Liver (tissue), 9 donors: ENCODE measurements around the gene KRTAP3-2. TPM values are rescaled to one million over a fixed set of nuclear protein-coding genes. Genes with fewer than 3 reads are reported as not detected.

Experiments
- DNase-seq: peaks from one replicate; pipeline ENCODE4 v3.0.0-alpha.2; 2017; ENCODE audit warnings: low spot score
- H3K27ac ChIP-seq, 2 donors: one replicate each; pipeline ENCODE4 v1.7.0; 2013; ENCODE audit warnings: inconsistent platforms in 2 of 2, low read length in 2 of 2, control low read depth in 1 of 2, low read depth in 1 of 2, mild to moderate bottlenecking in 1 of 2
- H3K27me3 ChIP-seq, 4 donors: one replicate each; pipeline versions ENCODE4 v1.6.1 to v1.7.0; 2013; ENCODE audit warnings: low read length in 3 of 4, inconsistent platforms in 1 of 4, mild to moderate bottlenecking in 1 of 4, moderate library complexity in 1 of 4; ENCODE audit not compliant: control insufficient read depth in 4 of 4, insufficient read depth in 4 of 4
- H3K36me3 ChIP-seq, 4 donors: one replicate each; pipeline versions ENCODE4 v1.6.1 to v1.7.0; 2013; ENCODE audit warnings: low read length in 3 of 4, mild to moderate bottlenecking in 3 of 4, low read depth in 1 of 4, moderate library complexity in 1 of 4; ENCODE audit not compliant: control insufficient read depth in 4 of 4, insufficient read depth in 3 of 4
- H3K4me1 ChIP-seq, 4 donors: one replicate each; pipeline versions ENCODE4 v1.6.1 to v1.7.0; 2013; ENCODE audit warnings: low read length in 3 of 4, mild to moderate bottlenecking in 3 of 4, moderate library complexity in 1 of 4; ENCODE audit not compliant: control insufficient read depth in 4 of 4, insufficient read depth in 4 of 4
- H3K4me3 ChIP-seq, 3 donors: one replicate each; pipeline versions ENCODE4 v1.6.1 to v1.7.0; 2013; ENCODE audit warnings: low read length in 3 of 3, control low read depth in 1 of 3, low read depth in 1 of 3, mild to moderate bottlenecking in 1 of 3
- H3K9ac ChIP-seq, 2 donors: one replicate each; pipeline ENCODE4 v1.7.0; 2013; ENCODE audit warnings: low read length in 2 of 2, mild to moderate bottlenecking in 2 of 2, moderate library complexity in 2 of 2, control low read depth in 1 of 2, low read depth in 1 of 2
- H3K9me3 ChIP-seq, 4 donors: one replicate each; pipeline versions ENCODE4 v1.6.1 to v1.7.0; 2013; ENCODE audit warnings: low read length in 3 of 4; ENCODE audit not compliant: control insufficient read depth in 4 of 4
- ATF3 ChIP-seq: IDR thresholded peaks from 2 replicates; pipeline ENCODE4 v1.6.1; 2016; ENCODE audit warnings: antibody characterized with exemption
- EGR1 ChIP-seq, 2 donors: IDR thresholded peaks; 2 replicates each; pipeline ENCODE4 v1.6.1; 2016 to 2018; ENCODE audit warnings: antibody characterized with exemption in 2 of 2, low read depth in 2 of 2
- FOXA1 ChIP-seq: IDR thresholded peaks from 2 replicates; pipeline ENCODE4 v1.6.1; 2016; ENCODE audit warnings: antibody characterized with exemption
- FOXA2 ChIP-seq: IDR thresholded peaks from 2 replicates; pipeline ENCODE4 v1.6.1; 2016; ENCODE audit warnings: antibody characterized with exemption
- GABPA ChIP-seq, 2 donors: IDR thresholded peaks in 1 of 2; conservative IDR thresholded peaks in 1 of 2; 2 replicates each; pipeline ENCODE4 v1.6.1; 2016; ENCODE audit warnings: antibody characterized with exemption in 2 of 2, mild to moderate bottlenecking in 1 of 2, moderate library complexity in 1 of 2
- HNF4A ChIP-seq, 2 donors: conservative IDR thresholded peaks; 2 replicates each; pipeline ENCODE4 v1.6.1; 2016; ENCODE audit warnings: antibody characterized with exemption in 2 of 2, mild to moderate bottlenecking in 2 of 2
- HNF4G ChIP-seq: IDR thresholded peaks from 2 replicates; pipeline ENCODE4 v1.6.1; 2016; ENCODE audit warnings: antibody characterized with exemption
- JUND ChIP-seq, 2 donors: IDR thresholded peaks; 2 replicates each; pipeline ENCODE4 v1.6.1; 2016; ENCODE audit warnings: antibody characterized with exemption in 2 of 2
- MAX ChIP-seq: IDR thresholded peaks from 2 replicates; pipeline ENCODE4 v1.6.1; 2016; ENCODE audit warnings: antibody characterized with exemption
- NR2F2 ChIP-seq: IDR thresholded peaks from 2 replicates; pipeline ENCODE4 v1.6.1; 2016; ENCODE audit warnings: antibody characterized with exemption
- RAD21 ChIP-seq, 2 donors: IDR thresholded peaks; 2 replicates each; pipeline ENCODE4 v1.6.1; 2016; ENCODE audit warnings: antibody characterized with exemption in 2 of 2, mild to moderate bottlenecking in 2 of 2
- RXRA ChIP-seq, 2 donors: IDR thresholded peaks; 2 replicates each; pipeline ENCODE4 v1.6.1; 2017 to 2018; ENCODE audit warnings: antibody characterized with exemption in 2 of 2, mild to moderate bottlenecking in 1 of 2
- SP1 ChIP-seq: IDR thresholded peaks from 2 replicates; pipeline ENCODE4 v1.6.1; 2018; ENCODE audit warnings: antibody characterized with exemption, mild to moderate bottlenecking
- TAF1 ChIP-seq: conservative IDR thresholded peaks from 2 replicates; pipeline ENCODE4 v1.6.1; 2016; ENCODE audit warnings: antibody characterized with exemption, mild to moderate bottlenecking
- YY1 ChIP-seq: IDR thresholded peaks from 2 replicates; pipeline ENCODE4 v1.6.1; 2016; ENCODE audit warnings: antibody characterized with exemption, mild to moderate bottlenecking
- ZBTB33 ChIP-seq: IDR thresholded peaks from 2 replicates; pipeline ENCODE4 v1.6.1; 2016; ENCODE audit warnings: antibody characterized with exemption
- WGBS: extraction: QIAGEN DNeasy Blood & Tissue Kit; methylation state at CpG from one replicate; pipeline ENCODE4 v1.1.7; 2013; 5-methylcytosine and 5-hydroxymethylcytosine counted together
- polyA plus RNA-seq, 2 donors: library from polyadenylated mRNA; stranded (reverse) in 1 of 2; unstranded in 1 of 2; fragments of 200-250 nt in 1 of 2; fragments of >200 nt in 1 of 2; fragmentation: Nextera tagmentation in 1 of 2; extraction: Ambion mirVana in 1 of 2; gene quantifications; one replicate each; pipeline versions ENCODE4 v1.2.1 to v1.2.3, GENCODE V29; 2013 to 2015
- total RNA-seq, 2 donors: library from RNA; depleted of rRNA; stranded (reverse); fragments of >200 nt; gene quantifications; one replicate each; pipeline ENCODE4 v1.2.3, GENCODE V29; 2014
- TF ChIP-seq, protein P1 (sequence below): fragments of 150-350 bp; IDR thresholded peaks from 2 replicates; pipeline ENCODE4 v1.5.1; 2017; ENCODE audit warnings: improper control_type of control experiment, low read depth, low read length; ENCODE audit not compliant: missing input control
- TF ChIP-seq, protein P2 (sequence below): IDR thresholded peaks from 2 replicates; pipeline ENCODE4 v1.6.1; 2016; ENCODE audit warnings: antibody characterized with exemption, mild to moderate bottlenecking
- donor health status: healthy.
- donor health status: healthy.
- donor health status: healthy.
- donor health status: healthy.
- donor health status: healthy.

The KRTAP3-2 gene
- total and polyA plus RNA-seq, 4 donors = not detected

GRCh38 chr17:41009301-41009760 lies 9.6 kb upstream of the KRTAP3-2 start:
- TF ChIP-seq RXRA (IDR thresholded peaks at IDR 0.05) (no peak), ATF3 (no peak), FOXA1 (no peak), TAF1 (no peak), RAD21 (IDR thresholded peaks at IDR 0.05) (no peak), SP1 (no peak), EGR1 (IDR thresholded peaks at IDR 0.05; ENCODE audit: low read depth in 2 of 2) (no peak), HNF4G (no peak), HNF4A (conservative IDR thresholded peaks at IDR 0.05) (no peak), ZBTB33 (no peak), NR2F2 (no peak), JUND (IDR thresholded peaks at IDR 0.05) (no peak), GABPA (IDR thresholded peaks at IDR 0.05 in 1 of 2, conservative IDR thresholded peaks at IDR 0.05 in 1 of 2) (no peak), FOXA2 (no peak), MAX (no peak), YY1 (no peak)
- TF ChIP-seq, protein P1, sequence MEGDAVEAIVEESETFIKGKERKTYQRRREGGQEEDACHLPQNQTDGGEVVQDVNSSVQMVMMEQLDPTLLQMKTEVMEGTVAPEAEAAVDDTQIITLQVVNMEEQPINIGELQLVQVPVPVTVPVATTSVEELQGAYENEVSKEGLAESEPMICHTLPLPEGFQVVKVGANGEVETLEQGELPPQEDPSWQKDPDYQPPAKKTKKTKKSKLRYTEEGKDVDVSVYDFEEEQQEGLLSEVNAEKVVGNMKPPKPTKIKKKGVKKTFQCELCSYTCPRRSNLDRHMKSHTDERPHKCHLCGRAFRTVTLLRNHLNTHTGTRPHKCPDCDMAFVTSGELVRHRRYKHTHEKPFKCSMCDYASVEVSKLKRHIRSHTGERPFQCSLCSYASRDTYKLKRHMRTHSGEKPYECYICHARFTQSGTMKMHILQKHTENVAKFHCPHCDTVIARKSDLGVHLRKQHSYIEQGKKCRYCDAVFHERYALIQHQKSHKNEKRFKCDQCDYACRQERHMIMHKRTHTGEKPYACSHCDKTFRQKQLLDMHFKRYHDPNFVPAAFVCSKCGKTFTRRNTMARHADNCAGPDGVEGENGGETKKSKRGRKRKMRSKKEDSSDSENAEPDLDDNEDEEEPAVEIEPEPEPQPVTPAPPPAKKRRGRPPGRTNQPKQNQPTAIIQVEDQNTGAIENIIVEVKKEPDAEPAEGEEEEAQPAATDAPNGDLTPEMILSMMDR = no peak
- TF ChIP-seq, protein P2, sequence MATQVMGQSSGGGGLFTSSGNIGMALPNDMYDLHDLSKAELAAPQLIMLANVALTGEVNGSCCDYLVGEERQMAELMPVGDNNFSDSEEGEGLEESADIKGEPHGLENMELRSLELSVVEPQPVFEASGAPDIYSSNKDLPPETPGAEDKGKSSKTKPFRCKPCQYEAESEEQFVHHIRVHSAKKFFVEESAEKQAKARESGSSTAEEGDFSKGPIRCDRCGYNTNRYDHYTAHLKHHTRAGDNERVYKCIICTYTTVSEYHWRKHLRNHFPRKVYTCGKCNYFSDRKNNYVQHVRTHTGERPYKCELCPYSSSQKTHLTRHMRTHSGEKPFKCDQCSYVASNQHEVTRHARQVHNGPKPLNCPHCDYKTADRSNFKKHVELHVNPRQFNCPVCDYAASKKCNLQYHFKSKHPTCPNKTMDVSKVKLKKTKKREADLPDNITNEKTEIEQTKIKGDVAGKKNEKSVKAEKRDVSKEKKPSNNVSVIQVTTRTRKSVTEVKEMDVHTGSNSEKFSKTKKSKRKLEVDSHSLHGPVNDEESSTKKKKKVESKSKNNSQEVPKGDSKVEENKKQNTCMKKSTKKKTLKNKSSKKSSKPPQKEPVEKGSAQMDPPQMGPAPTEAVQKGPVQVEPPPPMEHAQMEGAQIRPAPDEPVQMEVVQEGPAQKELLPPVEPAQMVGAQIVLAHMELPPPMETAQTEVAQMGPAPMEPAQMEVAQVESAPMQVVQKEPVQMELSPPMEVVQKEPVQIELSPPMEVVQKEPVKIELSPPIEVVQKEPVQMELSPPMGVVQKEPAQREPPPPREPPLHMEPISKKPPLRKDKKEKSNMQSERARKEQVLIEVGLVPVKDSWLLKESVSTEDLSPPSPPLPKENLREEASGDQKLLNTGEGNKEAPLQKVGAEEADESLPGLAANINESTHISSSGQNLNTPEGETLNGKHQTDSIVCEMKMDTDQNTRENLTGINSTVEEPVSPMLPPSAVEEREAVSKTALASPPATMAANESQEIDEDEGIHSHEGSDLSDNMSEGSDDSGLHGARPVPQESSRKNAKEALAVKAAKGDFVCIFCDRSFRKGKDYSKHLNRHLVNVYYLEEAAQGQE = no peak
- H3K9ac ChIP-seq = no peak overlapping the region
- H3K27me3 ChIP-seq = peaks cover 0 to 2% (median 0%) of the 10 kb centered on the region in 4 donors
- DNase-seq = no peak
- H3K9me3 ChIP-seq = no peaks in the 10 kb centered on the region
- H3K36me3 ChIP-seq = no peaks in the 10 kb centered on the region
- no peak overlapping the region for H3K4me3 ChIP-seq
- no peaks in the 10 kb centered on the region for H3K4me1 ChIP-seq
- no peak overlapping the region for H3K27ac ChIP-seq
- WGBS = 42% methylated on average over 4 of the region's 4 CpGs
